ENCODE measurements around the gene GRIN2D.

GRIN2D gene

GRCh38 chr19:48392860-48393558 lies 459 bp upstream of the GRIN2D start:
- H3K4me3 ChIP-seq (ENCODE audit: low read depth, low read length), result no peak overlapping the region
- TF ChIP-seq, protein P1, sequence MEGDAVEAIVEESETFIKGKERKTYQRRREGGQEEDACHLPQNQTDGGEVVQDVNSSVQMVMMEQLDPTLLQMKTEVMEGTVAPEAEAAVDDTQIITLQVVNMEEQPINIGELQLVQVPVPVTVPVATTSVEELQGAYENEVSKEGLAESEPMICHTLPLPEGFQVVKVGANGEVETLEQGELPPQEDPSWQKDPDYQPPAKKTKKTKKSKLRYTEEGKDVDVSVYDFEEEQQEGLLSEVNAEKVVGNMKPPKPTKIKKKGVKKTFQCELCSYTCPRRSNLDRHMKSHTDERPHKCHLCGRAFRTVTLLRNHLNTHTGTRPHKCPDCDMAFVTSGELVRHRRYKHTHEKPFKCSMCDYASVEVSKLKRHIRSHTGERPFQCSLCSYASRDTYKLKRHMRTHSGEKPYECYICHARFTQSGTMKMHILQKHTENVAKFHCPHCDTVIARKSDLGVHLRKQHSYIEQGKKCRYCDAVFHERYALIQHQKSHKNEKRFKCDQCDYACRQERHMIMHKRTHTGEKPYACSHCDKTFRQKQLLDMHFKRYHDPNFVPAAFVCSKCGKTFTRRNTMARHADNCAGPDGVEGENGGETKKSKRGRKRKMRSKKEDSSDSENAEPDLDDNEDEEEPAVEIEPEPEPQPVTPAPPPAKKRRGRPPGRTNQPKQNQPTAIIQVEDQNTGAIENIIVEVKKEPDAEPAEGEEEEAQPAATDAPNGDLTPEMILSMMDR (IDR thresholded peaks at IDR 0.05; ENCODE audit: borderline replicate concordance, insufficient read depth, low read depth, low read length), result no peak

DNA sequence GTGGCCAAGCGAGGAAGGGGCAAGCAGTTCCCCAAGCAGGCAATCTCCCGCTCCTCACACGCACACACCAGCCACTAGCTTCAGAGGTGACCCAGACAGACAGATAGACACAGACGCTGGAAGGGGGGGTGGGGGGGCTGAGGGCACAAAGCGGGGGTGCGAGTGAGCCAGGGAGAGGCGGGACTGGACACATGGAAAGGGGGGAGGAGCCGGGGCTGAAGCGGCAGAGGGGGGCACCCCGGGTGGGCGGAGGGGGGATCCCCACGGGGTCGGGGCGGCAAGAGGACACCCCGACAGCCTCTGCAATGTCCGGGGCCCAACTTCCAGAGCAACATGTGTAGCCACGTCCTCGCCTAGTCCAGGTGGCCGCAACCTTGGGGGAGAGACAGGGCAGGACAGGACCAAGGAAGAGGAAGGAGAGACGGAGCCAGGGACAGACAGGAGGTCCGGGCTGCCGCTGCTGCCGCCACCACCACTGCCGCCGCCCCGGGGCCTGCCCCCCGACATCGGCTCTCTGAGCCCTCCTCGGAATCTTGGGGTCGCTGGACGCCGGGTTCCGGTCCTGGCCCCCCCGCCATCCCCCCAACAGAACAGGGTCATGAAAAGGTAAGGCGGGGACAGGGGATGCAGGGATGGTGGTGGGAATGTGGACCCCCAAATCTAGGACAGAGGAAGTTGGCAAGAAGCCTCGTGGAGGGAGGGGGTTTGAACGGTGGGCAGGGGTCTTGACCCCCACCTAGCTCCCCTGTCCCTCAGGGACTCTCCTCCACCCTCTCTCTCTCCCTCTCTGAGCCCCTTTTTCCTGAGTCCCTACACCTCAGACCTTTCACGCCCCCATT lies 1.1 kb downstream of the GRIN2D start:
- TF ChIP-seq, protein P1 (IDR thresholded peaks at IDR 0.05; ENCODE audit: borderline replicate concordance, insufficient read depth, low read depth, low read length), result no peak

GRCh38 chr19:48395170-48395455 lies 1.6 kb downstream of the GRIN2D start:
- no peak overlapping the region for H3K4me3 ChIP-seq (ENCODE audit: low read depth, low read length)
- TF ChIP-seq, protein P1 (IDR thresholded peaks at IDR 0.05; ENCODE audit: borderline replicate concordance, insufficient read depth, low read depth, low read length), result no peak

More for the DNA sequence above, 1.1 kb downstream of the GRIN2D start:
- H3K4me3 ChIP-seq (ENCODE audit: low read depth, low read length), result no peak overlapping the region

- no peak overlapping the region for H3K4me3 ChIP-seq (ENCODE audit: low read depth, low read length)
- TF ChIP-seq, protein P1 (IDR thresholded peaks at IDR 0.05; ENCODE audit: borderline replicate concordance, insufficient read depth, low read depth, low read length), result no peak
Measured at GRCh38 chr19:48395499-48395898, 2.0 kb downstream of the GRIN2D start.

- H3K4me3 ChIP-seq (ENCODE audit: low read depth, low read length), result no peak overlapping the region
- TF ChIP-seq, protein P1 (IDR thresholded peaks at IDR 0.05; ENCODE audit: borderline replicate concordance, insufficient read depth, low read depth, low read length), result no peak
Measured at GRCh38 chr19:48396016-48396823, 2.8 kb downstream of the GRIN2D start.

- H3K4me3 ChIP-seq (ENCODE audit: low read depth, low read length), result no peak overlapping the region
- TF ChIP-seq, protein P1 (IDR thresholded peaks at IDR 0.05; ENCODE audit: borderline replicate concordance, insufficient read depth, low read depth, low read length), result no peak
Measured at GRCh38 chr19:48396824-48397176, 3.3 kb downstream of the GRIN2D start.
